NCI-H2081 (cell line): Measurements from ENCODE around the gene KIAA1217.

Experiments
- DNase-seq, 2 experiments: peaks; one replicate each; lab custom pipeline; 2025; lab: John Stamatoyannopoulos, UW

Gene KIAA1217

DNA sequence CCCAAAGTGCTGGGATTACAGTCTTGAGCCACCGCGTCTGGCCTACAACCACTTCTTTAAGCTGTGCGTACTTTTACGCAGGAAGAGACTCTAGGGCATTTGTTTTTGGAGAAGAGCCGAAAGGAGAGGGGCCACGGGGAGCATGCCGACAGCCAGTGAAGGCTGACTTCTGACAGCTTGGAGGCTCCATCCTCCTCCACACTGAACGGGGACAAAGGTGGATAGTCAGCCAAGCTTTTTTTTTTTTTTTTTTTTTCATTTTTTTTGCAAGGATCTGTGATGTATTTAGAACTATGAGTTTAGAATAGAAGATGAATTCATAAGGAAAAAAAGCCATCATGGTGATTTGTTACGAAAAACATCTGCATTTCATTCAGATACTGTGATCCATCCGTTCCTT lies 293.1 kb downstream of the KIAA1217 start:
- DNase-seq = no peak

DNA sequence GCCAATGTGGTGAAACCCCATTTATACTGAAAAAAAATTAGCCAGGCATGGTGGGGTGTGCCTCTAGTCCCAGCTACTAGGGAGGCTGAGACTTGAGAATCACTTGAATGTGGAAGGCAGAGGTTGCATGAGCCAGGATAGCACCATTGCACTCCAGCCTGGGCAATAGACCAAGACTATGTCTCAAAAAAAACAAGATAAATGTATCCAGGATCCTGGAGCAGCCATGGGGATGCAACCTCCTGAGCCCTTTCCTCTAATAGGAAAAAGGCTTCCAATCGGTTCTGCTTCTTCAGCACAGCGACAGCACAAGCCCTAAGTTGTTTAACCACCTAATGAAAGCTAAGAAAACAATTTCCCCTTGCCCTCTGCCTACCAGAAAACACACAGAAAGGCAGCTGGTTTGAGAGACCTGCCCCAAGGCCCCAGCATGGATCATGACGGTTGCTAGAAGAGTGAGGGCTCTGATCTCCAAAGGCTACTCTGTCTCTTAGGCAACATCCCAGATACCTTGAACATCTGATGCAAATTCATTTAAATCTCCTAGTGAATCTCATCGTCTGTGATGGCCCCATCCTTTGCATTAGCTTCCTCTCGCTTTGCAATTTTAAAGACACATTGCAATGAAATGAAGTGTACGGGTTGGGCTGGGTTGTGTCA lies 294.0 kb downstream of the KIAA1217 start:
- DNase-seq = no peak

DNA sequence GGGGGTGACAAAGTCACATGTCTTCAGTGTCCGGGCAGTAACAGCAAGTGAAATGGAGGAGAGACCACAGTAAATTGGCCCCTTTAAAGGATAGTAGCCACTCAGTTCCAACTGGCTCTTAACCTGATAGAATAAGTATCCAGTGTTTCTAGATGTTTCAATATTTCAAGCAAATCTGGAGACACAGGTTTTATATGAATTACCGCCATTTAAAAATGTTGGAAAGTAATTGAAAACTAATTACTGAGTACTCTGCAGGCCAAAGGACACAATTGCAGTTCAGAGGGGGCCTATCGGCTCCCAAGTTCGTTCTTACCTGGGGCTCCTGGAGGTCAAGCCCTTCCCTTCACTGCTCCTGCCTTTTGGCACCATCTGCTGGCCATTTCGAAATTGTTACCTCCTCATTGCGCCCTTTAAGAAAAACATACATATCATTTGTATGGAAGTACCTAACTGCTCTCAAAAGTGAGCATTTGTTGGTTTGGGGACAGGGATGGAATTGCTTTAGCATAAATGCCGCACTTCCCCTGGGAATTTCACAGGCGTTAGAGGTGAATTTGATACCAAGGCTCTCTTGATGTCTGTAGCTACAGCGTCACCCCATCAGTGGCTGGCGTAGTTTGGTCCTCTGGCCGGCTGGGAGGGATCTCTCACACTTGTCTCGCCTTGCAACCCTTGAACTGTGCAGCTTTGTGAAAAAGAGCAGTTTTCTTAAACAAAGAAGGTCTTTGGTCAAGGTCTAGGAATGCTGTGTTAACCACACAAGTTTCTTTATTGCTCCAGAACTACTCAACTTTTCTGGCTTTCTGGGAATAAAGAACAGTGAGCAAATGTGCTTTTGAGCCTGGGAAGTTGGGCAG lies 294.8 kb downstream of the KIAA1217 start:
- no peak for DNase-seq

DNA sequence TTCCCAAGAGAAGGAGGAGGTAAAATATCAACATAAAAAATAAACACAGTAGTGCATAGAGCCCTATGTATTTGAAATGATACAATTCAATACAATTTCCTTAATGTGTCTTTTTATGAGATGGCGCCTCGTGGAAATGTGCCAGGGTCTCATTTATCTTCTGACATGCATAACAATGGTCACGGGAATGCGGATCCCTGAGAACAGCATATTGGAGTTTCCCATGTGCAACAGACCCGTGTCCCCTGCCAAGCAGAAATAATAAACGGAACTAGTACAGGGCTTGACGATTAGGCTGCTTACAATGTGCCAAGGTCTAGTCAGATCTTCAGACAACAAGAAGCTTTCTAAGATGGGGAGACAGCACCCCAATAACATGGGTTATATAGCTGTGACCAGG lies 296.8 kb downstream of the KIAA1217 start:
- no peak for DNase-seq

DNA sequence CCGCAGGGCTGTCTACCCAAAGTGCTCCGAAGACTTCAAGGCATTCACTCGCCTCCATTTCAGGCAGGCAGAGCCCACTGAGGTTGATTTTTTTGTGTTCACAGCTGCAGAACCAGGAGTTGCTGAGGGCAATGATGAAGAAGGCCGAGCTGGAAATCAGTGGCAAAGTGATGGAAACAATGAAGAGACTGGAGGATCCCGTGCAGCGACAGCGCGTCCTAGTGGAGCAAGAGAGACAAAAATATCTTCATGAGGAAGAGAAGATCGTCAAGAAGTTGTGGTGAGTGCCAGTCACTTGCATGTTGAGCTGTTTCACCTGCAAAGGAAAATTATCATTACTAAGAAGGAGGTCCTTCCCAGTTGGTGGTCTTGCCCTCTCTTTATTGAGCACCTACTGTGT lies 304.2 kb downstream of the KIAA1217 start:
- DNase-seq = no peak

DNA sequence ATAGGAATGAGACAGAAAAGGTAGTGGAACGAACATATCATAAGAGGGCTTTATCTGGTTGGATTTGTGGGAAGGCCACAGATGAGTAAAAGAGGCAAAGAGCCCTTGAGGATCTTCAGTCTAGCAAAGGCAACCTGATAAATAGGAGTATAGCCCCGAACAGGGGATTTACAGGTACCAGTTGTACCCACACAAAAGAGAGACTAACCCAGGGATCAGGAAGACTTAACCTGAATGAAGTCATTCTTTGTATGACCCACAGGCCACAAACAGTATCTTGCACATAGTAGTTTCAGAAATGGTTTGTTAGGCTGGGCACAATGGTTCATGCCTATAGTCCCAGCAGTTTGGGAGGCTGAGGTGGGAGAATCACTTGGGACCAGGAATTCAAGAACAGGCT lies 306.5 kb downstream of the KIAA1217 start:
- DNase-seq = no peak

DNA sequence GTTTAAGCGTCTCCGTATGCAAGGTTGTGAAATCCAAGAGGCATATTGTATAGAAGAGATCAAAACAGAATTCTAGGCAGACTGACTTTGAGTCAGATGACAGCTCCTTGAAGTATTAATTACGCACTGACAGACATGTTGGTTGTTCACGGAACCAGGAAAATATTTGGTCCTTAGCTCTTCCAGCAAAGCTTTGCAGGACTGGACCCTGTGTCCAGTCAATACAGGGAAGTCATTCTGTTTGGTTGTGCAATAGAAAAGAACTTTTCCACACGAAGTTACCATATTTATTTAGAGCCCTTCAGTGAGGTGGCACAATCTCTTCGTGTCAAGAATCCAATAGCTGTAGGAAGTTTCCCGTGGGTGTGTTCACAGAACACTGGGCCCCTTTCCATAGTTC lies 309.5 kb downstream of the KIAA1217 start:
- no peak for DNase-seq

DNA sequence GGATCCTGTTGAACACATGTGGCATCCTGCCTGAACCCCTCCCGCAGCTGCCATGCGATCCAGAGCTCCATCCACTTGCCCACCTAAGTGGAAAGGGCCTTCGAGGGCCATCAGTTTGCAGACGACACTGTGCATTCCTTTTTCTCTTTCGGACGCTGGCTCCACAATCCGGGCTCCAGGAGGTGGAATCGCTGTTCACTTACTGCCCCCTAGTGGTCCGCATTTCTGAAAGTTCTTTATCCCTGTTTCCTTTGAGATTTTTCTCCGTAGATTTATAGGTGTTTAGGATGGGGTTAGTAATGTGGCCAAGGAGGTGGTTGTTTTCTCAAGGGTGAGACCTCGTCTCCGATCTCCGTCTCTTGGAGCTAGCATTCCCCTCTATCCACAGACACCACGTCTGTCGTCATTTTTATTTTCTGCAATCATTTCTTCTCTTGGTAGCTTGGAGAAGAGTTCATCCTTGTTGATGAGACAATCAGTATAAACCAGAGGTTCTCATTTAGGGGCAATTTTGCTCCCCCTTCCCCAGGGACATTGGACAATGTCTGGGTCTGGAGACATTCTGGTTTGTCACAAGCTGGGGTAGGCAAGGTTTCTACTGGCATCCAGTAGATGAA lies 310.2 kb downstream of the KIAA1217 start:
- DNase-seq = peak; percentile 14 to 37

DNA sequence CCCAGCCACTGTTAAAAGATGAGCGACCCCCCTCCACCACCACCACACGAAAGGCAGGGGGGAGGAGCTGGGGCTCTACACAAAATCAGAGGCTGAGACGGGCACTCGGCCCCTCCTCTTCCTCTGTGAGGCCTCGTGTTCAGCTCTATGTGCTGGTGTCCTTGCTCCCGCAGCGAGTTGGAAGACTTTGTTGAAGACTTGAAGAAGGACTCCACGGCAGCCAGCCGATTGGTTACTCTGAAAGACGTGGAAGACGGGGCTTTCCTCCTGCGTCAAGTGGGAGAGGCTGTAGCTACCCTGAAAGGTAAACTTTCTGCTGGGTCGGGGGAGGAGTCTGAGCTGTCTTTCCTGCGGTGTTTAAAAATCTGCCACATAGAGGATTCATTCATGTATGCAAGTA lies 311.0 kb downstream of the KIAA1217 start:
- DNase-seq = no peak

DNA sequence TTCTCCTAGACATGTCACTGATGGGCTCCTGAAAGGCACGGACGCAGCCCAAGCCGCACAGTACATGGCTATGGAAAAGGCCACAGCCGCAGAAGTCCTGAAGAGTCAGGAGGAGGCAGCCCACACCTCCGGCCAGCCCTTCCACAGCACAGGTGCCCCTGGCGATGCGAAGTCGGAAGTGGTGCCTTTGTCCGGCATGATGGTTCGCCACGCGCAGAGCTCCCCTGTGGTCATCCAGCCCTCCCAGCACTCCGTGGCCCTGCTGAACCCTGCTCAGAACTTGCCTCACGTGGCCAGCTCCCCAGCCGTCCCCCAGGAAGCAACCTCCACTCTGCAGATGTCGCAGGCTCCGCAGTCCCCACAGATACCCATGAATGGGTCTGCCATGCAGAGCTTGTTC lies 315.4 kb downstream of the KIAA1217 start:
- DNase-seq = no peak

DNA sequence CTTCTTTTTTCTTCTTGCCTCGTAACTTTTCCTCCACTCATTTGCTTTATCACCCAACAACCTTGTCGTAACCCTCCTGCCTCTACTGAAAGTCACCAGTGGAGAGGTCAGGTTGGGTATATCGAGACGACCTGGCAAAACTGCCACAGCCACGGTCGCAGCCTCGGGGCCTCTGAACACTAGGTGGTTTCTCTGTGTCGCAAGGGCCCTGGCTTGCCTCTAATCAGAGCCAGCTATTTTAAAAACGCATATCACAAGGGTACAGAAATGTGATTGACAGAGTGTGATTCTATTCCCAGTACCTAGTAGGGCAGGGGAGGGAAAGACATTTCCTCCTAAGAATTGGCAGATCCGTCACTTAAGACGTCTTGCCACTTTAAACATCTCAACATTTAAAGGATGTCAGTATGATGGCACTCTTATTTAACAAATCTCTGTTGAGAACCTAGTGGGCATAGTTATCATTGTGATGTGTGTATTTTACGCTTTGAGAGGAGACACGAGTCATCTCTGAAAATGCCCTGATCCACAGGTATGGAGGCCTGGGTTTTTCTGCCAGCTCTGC lies 317.2 kb downstream of the KIAA1217 start:
- DNase-seq = no peak

DNA sequence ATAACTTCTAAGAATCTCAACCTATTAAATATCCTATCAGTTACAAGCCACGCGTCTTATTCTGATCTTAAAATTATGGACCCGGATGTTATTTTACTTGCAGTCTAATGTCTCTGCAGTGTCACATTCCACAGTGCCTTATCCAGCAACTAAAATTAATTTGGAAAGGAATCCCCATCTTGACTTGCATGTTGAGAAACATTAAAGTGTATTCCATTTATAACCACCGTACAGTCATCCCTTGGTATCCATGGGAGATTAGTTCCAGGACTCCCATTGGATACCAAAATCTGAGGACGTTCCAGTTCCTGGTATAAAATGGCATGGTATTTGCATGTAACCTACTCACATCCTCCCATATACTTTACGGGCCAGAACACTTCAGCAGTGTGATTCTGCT lies 320.0 kb downstream of the KIAA1217 start:
- no peak for DNase-seq

DNA sequence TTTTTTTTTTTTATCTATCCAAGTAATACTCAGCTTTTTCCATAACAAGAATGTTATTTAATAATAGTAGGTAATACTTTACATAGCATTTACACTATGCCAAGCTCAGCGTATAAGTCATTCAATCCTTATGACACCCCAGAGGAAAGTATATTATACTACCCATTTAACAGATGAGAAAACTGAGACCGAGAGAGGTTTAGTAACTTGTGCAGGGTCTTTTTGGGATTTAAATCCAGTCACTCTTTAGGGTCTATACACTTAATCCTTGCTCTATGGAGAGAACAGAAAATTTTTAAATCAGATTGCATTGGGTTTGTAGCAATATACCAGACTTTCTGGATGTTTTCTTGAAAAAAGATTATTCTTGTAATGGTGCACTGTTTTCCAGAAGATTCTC lies 322.5 kb downstream of the KIAA1217 start:
- DNase-seq = no peak

DNA sequence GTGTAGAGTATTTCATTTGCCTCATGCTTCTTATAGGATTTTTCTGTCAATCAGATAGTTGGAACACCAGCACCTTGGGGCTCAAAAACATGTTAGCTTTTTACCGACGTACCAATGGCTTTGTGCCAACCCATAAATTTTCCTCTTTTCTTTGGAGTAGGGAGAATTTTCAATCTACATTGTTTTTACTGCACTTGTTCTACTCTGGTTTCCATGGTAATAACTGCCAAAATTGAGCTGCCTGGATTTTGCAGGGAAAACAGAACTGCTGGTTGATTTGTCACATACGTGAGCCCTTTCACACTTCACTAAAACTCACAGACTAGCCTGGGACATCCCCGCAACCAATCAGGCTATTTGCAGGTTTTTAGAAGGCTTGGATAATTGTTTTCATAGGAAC lies 325.0 kb downstream of the KIAA1217 start:
- DNase-seq = no peak

DNA sequence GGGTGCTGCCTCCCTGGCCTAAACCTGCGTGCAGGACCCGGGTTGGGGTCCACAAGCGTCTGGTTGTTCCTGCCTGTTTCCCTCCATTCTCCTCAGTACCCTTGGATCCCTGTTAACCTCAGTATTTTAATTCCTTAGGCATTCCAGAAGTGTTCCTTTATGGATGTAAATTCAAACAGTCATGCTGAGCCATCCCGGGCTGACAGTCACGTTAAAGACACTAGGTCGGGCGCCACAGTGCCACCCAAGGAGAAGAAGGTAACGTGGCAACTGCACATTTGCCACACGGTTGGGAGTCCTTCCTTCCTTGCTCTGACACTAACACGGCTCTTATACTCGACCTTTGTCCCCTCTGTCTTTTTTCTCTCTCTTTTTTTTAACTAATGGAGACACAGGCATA lies 327.7 kb downstream of the KIAA1217 start:
- DNase-seq = no peak

DNA sequence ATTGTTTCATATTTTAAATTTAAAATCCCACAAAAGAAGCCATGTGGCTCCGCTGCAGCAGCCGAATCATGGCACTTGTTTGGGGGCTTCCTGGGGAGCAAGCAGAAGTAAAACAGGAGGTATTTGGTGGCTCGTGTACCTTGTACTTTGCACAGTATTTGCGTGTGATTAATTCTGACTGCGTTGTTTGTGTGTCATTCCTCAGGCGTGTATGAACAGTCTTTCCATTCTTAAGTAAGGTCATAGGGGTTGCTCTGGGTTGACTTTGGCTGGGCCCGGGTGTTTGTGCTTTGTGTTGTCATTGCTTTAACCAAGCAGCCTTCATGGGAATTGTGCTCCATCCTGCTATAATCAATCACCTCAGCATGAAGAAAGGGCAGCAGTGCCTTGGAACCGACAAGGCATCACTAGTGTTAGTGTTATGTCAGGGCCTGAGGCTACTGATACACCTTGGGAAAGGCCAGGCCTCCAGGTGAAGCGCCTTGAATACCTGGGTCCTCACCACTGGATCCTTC lies 332.4 kb downstream of the KIAA1217 start:
- no peak for DNase-seq

DNA sequence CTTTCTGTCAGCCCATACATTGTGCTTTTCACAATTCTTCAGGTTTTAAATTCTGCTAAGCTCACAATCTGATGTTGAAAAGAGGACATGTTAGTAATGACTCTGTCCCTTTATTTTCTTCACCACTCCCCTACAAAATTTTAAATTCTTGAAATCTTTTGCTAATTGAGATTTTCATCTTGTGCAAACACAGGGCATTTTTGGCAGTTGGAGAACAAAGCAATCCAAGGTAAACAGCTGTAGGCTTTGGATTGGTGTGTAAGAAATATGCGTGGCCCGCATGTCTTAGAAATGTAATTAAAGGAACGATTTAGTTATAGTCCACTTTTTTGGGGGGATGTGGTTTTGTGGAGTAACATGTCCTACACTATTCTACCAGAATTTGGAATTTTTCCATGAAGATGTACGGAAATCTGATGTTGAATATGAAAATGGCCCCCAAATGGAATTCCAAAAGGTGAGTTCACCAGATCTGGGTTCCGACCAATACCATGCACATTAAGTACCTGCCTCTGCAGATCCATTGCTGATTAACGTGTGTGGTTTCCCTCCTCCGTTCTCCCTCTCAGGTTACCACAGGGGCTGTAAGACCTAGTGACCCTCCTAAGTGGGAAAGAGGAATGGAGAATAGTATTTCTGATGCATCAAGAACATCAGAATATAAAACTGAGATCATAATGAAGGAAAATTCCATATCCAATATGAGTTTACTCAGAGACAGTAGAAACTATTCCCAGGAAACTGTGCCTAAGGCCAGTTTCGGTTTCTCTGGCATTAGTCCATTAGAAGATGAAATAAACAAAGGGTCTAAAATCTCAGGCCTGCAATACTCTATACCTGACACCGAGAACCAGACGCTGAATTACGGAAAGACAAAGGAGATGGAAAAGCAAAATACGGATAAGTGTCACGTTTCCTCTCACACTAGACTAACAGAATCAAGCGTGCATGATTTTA lies 333.7 kb downstream of the KIAA1217 start:
- no peak for DNase-seq

DNA sequence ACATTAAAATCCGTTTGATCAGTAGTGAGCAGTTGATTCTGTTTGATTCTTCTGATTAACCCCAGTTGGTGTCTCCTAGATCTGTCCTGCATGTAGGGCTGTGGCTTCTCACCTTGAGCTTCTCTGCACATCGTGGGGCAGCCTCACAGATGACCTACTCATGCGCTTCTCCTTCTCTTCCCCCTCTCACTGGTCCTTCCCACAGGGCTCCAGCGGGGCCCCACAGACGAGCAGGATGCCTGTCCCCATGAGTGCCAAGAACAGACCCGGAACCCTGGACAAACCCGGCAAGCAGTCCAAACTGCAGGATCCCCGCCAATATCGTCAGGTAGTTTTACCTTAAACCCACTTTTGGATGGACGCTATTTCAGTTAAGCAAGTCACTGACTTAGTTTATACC lies 335.8 kb downstream of the KIAA1217 start:
- DNase-seq = no peak

DNA sequence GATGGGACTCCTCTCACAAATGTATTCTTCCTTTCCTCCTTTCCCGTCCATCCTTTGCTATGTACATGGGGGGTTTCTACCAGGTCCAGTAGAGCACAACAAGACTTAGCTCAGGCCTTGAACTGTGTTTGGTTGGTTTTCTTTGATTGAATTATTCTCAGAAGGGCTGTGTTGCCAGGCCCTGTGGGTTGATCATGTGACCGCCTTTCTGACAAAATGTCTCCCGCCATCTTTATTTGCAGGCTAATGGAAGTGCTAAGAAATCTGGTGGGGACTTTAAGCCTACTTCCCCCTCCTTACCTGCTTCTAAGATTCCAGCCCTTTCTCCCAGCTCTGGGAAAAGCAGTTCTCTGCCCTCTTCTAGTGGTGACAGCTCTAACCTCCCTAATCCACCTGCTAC lies 336.6 kb downstream of the KIAA1217 start:
- no peak for DNase-seq

DNA sequence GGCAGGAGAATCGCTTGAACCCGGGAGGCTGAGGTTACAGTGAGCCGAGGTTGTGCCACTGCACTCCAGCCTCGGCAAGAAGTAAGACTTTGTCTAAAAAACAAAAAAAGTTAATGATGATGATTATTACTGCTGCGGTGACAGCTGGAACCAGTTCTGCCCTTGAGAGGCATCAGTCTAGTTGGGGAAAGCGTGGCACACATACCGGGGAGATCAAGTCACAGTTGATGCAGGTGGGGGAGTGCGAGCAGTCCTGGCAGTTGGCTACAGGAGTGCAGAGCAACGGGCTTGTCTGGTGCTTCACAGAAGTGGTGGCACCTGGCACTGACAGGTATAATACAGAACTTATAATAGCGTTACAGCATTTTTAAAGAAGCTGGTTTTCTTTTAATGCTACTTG lies 341.7 kb downstream of the KIAA1217 start:
- DNase-seq = no peak

DNA sequence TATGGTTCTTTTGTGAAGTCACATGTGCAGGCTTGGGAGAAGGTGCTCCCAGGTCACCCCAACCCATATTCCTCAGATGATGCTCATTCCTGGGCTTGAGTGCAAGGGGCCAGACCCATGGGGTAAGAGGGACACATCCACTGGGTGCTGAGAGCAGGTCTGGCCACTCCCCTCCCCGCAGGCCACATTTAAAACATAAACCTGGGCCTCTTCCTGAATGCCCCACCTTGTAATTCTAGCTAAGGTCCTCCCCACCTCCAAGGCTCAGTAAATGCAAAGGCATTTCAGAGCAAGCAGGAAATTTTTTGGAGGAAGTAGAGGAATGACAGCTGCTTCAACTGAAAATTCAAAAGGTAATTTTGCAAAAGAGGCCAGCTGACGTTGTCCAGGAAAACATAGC lies 342.2 kb downstream of the KIAA1217 start:
- no peak for DNase-seq
